SK-N-SH treated with all-trans-retinoic acid at 6 μM for 48 hours (cell line): ENCODE measurements around the gene CALHM6.

ENCODE experiments used
- CSDC2 ChIP-seq: fragments of 250-450 bp; sonication (Bioruptor Pico); IDR thresholded peaks from 2 replicates; pipeline ENCODE4 v1.5.0; 2020; ENCODE audit warnings: mild to moderate bottlenecking, moderate library complexity
- ESRRG ChIP-seq: fragments of 250-450 bp; sonication (Bioruptor Pico); IDR thresholded peaks from 2 replicates; pipeline ENCODE4 v1.6.1; 2021; ENCODE audit warnings: mild to moderate bottlenecking
- GLIS3 ChIP-seq: fragments of 250-450 bp; sonication (Bioruptor Pico); IDR thresholded peaks from 2 replicates; pipeline ENCODE4 v1.5.0; 2020; ENCODE audit warnings: mild to moderate bottlenecking, moderate library complexity
- OSR1 ChIP-seq: fragments of 250-450 bp; sonication (Bioruptor Pico); IDR thresholded peaks from 2 replicates; pipeline ENCODE4 v1.8.0; 2022; ENCODE audit warnings: moderate library complexity, mild to moderate bottlenecking, inconsistent platforms
- RARB ChIP-seq: fragments of 250-450 bp; sonication (Bioruptor Pico); IDR thresholded peaks from 2 replicates; pipeline ENCODE4 v1.8.0; 2021; ENCODE audit warnings: mild to moderate bottlenecking, moderate library complexity
- SNAI2 ChIP-seq: fragments of 250-450 bp; sonication (Bioruptor Pico); IDR thresholded peaks from 2 replicates; pipeline ENCODE4 v1.5.0; 2020; ENCODE audit warnings: mild to moderate bottlenecking, moderate library complexity
- ZFP3 ChIP-seq: fragments of 250-450 bp; sonication (Bioruptor Pico); IDR thresholded peaks from 2 replicates; pipeline ENCODE4 v1.5.0; 2020; ENCODE audit warnings: mild to moderate bottlenecking, moderate library complexity
- ZFP30 ChIP-seq: fragments of 450-650 bp; formaldehyde crosslinking; IDR thresholded peaks from 2 replicates; pipeline ENCODE4 v1.5.0; 2022; ENCODE audit warnings: mild to moderate bottlenecking, moderate library complexity
- TF ChIP-seq, protein P1 (sequence below): fragments of 250-450 bp; sonication (Bioruptor Pico); IDR thresholded peaks from 2 replicates; pipeline ENCODE4 v1.5.0; 2020; ENCODE audit warnings: mild to moderate bottlenecking, moderate library complexity
- TF ChIP-seq, protein P2 (sequence below): fragments of 250-450 bp; sonication (Bioruptor Pico); IDR thresholded peaks from 2 replicates; pipeline ENCODE4 v1.5.1; 2020; ENCODE audit warnings: low read depth, mild to moderate bottlenecking, moderate library complexity
- TF ChIP-seq, protein P3 (sequence below): fragments of 250-450 bp; sonication (Bioruptor Pico); IDR thresholded peaks from 2 replicates; pipeline ENCODE4 v1.8.0; 2020; ENCODE audit warnings: mild to moderate bottlenecking, moderate library complexity, borderline replicate concordance

DNA sequence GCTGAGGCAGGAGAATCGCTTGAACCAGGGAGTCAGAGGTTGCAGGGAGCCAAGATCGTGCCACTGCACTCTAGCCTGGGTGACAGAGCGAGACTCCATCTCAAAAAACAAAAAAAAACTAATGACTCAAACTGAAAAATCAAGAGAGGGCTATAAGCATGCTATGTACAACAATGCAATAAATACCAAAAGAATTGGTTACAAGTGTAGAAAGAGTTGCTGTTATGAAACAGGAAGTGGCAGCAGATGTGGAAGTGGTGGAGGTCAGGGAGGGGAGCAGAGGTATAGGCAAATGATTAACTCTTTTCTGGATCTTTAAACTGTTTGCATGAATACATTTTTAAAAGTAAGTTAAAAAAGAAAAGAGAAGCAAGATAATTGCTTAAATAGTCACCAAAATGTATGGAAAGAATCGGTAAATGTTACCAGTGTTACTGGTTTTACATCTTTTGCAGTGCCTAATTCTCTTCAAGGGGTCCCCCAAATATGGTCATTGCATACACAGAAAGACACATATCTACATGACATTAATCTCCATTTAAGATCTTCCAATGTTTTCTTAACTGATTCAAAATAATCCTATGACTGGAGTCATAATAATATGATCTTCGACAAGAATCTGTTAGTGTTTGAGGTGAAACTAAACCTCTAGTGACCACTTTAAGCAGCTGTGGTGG lies 15.0 kb downstream of the CALHM6 start:
- TF ChIP-seq ZFP3 = no peak
- TF ChIP-seq, protein P1, sequence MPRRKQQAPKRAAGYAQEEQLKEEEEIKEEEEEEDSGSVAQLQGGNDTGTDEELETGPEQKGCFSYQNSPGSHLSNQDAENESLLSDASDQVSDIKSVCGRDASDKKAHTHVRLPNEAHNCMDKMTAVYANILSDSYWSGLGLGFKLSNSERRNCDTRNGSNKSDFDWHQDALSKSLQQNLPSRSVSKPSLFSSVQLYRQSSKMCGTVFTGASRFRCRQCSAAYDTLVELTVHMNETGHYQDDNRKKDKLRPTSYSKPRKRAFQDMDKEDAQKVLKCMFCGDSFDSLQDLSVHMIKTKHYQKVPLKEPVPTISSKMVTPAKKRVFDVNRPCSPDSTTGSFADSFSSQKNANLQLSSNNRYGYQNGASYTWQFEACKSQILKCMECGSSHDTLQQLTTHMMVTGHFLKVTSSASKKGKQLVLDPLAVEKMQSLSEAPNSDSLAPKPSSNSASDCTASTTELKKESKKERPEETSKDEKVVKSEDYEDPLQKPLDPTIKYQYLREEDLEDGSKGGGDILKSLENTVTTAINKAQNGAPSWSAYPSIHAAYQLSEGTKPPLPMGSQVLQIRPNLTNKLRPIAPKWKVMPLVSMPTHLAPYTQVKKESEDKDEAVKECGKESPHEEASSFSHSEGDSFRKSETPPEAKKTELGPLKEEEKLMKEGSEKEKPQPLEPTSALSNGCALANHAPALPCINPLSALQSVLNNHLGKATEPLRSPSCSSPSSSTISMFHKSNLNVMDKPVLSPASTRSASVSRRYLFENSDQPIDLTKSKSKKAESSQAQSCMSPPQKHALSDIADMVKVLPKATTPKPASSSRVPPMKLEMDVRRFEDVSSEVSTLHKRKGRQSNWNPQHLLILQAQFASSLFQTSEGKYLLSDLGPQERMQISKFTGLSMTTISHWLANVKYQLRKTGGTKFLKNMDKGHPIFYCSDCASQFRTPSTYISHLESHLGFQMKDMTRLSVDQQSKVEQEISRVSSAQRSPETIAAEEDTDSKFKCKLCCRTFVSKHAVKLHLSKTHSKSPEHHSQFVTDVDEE (CRISPR knock-in tag) = no peak
- no peak for TF ChIP-seq RARB
- TF ChIP-seq ZFP30 (CRISPR knock-in tag) = no peak
- TF ChIP-seq SNAI2 (CRISPR knock-in tag) = no peak
- TF ChIP-seq CSDC2 (CRISPR knock-in tag) = no peak
- no peak for TF ChIP-seq GLIS3
- TF ChIP-seq, protein P2, sequence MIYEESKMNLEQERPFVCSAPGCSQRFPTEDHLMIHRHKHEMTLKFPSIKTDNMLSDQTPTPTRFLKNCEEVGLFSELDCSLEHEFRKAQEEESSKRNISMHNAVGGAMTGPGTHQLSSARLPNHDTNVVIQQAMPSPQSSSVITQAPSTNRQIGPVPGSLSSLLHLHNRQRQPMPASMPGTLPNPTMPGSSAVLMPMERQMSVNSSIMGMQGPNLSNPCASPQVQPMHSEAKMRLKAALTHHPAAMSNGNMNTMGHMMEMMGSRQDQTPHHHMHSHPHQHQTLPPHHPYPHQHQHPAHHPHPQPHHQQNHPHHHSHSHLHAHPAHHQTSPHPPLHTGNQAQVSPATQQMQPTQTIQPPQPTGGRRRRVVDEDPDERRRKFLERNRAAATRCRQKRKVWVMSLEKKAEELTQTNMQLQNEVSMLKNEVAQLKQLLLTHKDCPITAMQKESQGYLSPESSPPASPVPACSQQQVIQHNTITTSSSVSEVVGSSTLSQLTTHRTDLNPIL (CRISPR knock-in tag) = no peak
- TF ChIP-seq OSR1 (CRISPR knock-in tag) = no peak
- TF ChIP-seq ESRRG (CRISPR knock-in tag) = no peak
- TF ChIP-seq, protein P3, sequence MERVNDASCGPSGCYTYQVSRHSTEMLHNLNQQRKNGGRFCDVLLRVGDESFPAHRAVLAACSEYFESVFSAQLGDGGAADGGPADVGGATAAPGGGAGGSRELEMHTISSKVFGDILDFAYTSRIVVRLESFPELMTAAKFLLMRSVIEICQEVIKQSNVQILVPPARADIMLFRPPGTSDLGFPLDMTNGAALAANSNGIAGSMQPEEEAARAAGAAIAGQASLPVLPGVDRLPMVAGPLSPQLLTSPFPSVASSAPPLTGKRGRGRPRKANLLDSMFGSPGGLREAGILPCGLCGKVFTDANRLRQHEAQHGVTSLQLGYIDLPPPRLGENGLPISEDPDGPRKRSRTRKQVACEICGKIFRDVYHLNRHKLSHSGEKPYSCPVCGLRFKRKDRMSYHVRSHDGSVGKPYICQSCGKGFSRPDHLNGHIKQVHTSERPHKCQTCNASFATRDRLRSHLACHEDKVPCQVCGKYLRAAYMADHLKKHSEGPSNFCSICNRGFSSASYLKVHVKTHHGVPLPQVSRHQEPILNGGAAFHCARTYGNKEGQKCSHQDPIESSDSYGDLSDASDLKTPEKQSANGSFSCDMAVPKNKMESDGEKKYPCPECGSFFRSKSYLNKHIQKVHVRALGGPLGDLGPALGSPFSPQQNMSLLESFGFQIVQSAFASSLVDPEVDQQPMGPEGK (CRISPR knock-in tag) = no peak
